A549 (cell line): ENCODE measurements around the gene PEX16.

Experiments
- CHD2 ChIP-seq: fragments of 150-350 bp; IDR thresholded peaks from 2 replicates; pipeline ENCODE4 v1.6.1; 2014; ENCODE audit warnings: low read length; ENCODE audit not compliant: partially characterized antibody
- EHMT2 ChIP-seq: fragments of 200-600 bp; sonication (generic); IDR thresholded peaks from 2 replicates; pipeline ENCODE4 v1.6.1; 2016; ENCODE audit warnings: antibody characterized with exemption, low read depth, mild to moderate bottlenecking, moderate library complexity
- FOXS1 ChIP-seq: fragments of 250-450 bp; sonication (Bioruptor Pico); IDR thresholded peaks from 2 replicates; pipeline ENCODE4 v1.5.0; 2020; ENCODE audit warnings: mild to moderate bottlenecking, moderate library complexity
- NR3C1 ChIP-seq: fragments of >200 bp; sonication (Bioruptor Twin); formaldehyde crosslinking; IDR thresholded peaks from 3 replicates; pipeline ENCODE4 v1.6.1; 2017
- RAD21 ChIP-seq, 2 experiments: fragments of >200 bp in 1 of 2; sonication (Bioruptor Twin) in 1 of 2; formaldehyde crosslinking in 1 of 2; IDR thresholded peaks in 1 of 2; conservative IDR thresholded peaks in 1 of 2; 2 replicates in 1 of 2; 3 replicates in 1 of 2; pipeline ENCODE4 v1.6.1; 2012 to 2018; ENCODE audit warnings: inconsistent platforms in 1 of 2
- SREBF2 ChIP-seq: fragments of 450-650 bp; IDR thresholded peaks from 2 replicates; pipeline ENCODE4 v1.6.1; 2014; ENCODE audit warnings: mild to moderate bottlenecking, moderate library complexity
- TF ChIP-seq, protein P1 (sequence below): IDR thresholded peaks from 2 replicates; pipeline ENCODE4 v1.6.1; 2012
- TF ChIP-seq, protein P2 (sequence below): fragments of 200-600 bp; sonication (generic); IDR thresholded peaks from 2 replicates; pipeline ENCODE4 v1.6.1; 2016; ENCODE audit warnings: antibody characterized with exemption, mild to moderate bottlenecking, moderate library complexity
- TF ChIP-seq, protein P3 (sequence below): fragments of >200 bp; sonication (Bioruptor Twin); formaldehyde crosslinking; IDR thresholded peaks from 3 replicates; pipeline ENCODE4 v1.5.1; 2016
- TF ChIP-seq, protein P4 (sequence below): IDR thresholded peaks from 2 replicates; pipeline ENCODE4 v1.6.1; 2012
- TF ChIP-seq, protein P5 (sequence below): fragments of 150-350 bp; IDR thresholded peaks from 2 replicates; pipeline ENCODE4 v1.6.1; 2014; ENCODE audit warnings: low read depth, mild to moderate bottlenecking, low read length
- TF ChIP-seq, protein P6 (sequence below): fragments of 450-650 bp; IDR thresholded peaks from 2 replicates; pipeline ENCODE4 v1.6.1; 2014; ENCODE audit warnings: antibody characterized with exemption

DNA sequence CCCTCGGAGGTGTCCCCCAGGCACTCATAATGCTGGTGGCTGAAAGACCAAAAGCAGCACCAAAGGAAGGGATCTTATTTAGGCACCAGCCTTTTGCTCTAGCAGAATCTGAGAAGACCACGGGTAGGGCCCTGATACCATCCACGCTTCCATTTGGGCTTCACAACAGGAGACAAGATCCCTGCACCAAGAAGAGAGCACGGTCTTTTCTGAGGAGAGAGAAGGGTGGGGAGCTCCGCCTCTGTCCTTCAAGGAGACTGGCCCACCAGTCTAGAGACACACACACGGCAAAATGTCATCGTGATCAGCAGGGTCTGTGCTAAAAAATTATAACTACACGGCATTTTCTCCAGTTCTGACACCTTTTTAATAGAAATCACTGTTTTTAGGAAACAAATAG, 14.5 kb upstream of the PEX16 start:
- no peak for TF ChIP-seq CHD2
- TF ChIP-seq, protein P1, sequence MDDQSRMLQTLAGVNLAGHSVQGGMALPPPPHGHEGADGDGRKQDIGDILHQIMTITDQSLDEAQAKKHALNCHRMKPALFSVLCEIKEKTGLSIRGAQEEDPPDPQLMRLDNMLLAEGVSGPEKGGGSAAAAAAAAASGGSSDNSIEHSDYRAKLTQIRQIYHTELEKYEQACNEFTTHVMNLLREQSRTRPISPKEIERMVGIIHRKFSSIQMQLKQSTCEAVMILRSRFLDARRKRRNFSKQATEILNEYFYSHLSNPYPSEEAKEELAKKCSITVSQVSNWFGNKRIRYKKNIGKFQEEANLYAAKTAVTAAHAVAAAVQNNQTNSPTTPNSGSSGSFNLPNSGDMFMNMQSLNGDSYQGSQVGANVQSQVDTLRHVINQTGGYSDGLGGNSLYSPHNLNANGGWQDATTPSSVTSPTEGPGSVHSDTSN, result no peak
- TF ChIP-seq, protein P2, sequence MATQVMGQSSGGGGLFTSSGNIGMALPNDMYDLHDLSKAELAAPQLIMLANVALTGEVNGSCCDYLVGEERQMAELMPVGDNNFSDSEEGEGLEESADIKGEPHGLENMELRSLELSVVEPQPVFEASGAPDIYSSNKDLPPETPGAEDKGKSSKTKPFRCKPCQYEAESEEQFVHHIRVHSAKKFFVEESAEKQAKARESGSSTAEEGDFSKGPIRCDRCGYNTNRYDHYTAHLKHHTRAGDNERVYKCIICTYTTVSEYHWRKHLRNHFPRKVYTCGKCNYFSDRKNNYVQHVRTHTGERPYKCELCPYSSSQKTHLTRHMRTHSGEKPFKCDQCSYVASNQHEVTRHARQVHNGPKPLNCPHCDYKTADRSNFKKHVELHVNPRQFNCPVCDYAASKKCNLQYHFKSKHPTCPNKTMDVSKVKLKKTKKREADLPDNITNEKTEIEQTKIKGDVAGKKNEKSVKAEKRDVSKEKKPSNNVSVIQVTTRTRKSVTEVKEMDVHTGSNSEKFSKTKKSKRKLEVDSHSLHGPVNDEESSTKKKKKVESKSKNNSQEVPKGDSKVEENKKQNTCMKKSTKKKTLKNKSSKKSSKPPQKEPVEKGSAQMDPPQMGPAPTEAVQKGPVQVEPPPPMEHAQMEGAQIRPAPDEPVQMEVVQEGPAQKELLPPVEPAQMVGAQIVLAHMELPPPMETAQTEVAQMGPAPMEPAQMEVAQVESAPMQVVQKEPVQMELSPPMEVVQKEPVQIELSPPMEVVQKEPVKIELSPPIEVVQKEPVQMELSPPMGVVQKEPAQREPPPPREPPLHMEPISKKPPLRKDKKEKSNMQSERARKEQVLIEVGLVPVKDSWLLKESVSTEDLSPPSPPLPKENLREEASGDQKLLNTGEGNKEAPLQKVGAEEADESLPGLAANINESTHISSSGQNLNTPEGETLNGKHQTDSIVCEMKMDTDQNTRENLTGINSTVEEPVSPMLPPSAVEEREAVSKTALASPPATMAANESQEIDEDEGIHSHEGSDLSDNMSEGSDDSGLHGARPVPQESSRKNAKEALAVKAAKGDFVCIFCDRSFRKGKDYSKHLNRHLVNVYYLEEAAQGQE, result no peak
- TF ChIP-seq, protein P3, sequence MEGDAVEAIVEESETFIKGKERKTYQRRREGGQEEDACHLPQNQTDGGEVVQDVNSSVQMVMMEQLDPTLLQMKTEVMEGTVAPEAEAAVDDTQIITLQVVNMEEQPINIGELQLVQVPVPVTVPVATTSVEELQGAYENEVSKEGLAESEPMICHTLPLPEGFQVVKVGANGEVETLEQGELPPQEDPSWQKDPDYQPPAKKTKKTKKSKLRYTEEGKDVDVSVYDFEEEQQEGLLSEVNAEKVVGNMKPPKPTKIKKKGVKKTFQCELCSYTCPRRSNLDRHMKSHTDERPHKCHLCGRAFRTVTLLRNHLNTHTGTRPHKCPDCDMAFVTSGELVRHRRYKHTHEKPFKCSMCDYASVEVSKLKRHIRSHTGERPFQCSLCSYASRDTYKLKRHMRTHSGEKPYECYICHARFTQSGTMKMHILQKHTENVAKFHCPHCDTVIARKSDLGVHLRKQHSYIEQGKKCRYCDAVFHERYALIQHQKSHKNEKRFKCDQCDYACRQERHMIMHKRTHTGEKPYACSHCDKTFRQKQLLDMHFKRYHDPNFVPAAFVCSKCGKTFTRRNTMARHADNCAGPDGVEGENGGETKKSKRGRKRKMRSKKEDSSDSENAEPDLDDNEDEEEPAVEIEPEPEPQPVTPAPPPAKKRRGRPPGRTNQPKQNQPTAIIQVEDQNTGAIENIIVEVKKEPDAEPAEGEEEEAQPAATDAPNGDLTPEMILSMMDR, result no peak
- TF ChIP-seq, protein P4, sequence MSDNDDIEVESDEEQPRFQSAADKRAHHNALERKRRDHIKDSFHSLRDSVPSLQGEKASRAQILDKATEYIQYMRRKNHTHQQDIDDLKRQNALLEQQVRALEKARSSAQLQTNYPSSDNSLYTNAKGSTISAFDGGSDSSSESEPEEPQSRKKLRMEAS, result no peak
- TF ChIP-seq, protein P5, sequence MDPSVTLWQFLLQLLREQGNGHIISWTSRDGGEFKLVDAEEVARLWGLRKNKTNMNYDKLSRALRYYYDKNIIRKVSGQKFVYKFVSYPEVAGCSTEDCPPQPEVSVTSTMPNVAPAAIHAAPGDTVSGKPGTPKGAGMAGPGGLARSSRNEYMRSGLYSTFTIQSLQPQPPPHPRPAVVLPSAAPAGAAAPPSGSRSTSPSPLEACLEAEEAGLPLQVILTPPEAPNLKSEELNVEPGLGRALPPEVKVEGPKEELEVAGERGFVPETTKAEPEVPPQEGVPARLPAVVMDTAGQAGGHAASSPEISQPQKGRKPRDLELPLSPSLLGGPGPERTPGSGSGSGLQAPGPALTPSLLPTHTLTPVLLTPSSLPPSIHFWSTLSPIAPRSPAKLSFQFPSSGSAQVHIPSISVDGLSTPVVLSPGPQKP, result no peak
- TF ChIP-seq SREBF2, result no peak
- no peak for TF ChIP-seq FOXS1 (CRISPR knock-in tag)
- TF ChIP-seq RAD21 (conservative IDR thresholded peaks at IDR 0.05 in 1 of 2, IDR thresholded peaks at IDR 0.05 in 1 of 2), result no peak
- TF ChIP-seq NR3C1, result no peak
- TF ChIP-seq EHMT2, result no peak
- TF ChIP-seq, protein P6, sequence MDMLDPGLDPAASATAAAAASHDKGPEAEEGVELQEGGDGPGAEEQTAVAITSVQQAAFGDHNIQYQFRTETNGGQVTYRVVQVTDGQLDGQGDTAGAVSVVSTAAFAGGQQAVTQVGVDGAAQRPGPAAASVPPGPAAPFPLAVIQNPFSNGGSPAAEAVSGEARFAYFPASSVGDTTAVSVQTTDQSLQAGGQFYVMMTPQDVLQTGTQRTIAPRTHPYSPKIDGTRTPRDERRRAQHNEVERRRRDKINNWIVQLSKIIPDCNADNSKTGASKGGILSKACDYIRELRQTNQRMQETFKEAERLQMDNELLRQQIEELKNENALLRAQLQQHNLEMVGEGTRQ, result no peak
